HG02943 (cell line): ENCODE measurements around the gene FSTL4.

Source experiments
- ATAC-seq: cut with Tn5 transposase; IDR thresholded peaks from one replicate; pipeline ENCODE4 v1.9.1; 2021; ENCODE audit warnings: mild to moderate bottlenecking, low read depth, moderate library complexity; ENCODE audit not compliant: unreplicated experiment

FSTL4 gene

GRCh38 chr5:133485468-133485867 lies 126.9 kb downstream of the FSTL4 start:
- no peak for ATAC-seq

GRCh38 chr5:133483406-133484090 lies 128.8 kb downstream of the FSTL4 start:
- no peak for ATAC-seq

- no peak for ATAC-seq
These were observed 130.3 kb downstream of the FSTL4 start for GRCh38 chr5:133482028-133482427.

DNA sequence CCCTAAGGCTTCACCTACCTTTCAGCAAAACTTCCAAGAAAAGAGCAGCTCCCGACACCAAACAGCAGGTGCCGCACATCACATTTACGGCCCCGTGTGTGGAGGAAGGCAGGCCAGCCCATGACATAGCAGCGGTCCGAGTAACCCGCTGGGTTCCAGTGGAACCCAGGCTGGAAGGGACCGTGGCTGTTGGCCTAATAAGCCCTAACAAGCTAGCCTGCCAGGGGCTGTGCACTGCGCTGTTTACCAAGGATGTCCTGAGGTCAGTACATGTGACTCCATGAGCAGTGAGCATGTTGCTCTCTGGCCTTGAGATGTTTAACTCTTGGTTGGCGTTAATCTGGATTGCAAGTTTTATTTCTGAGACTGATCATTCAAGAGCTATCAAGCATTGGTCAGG lies 131.5 kb downstream of the FSTL4 start:
- ATAC-seq = no peak

- no peak for ATAC-seq
These were observed 132.0 kb downstream of the FSTL4 start for GRCh38 chr5:133480366-133480765.

GRCh38 chr5:133478199-133478985 lies 133.9 kb downstream of the FSTL4 start:
- ATAC-seq = no peak

GRCh38 chr5:133475986-133476385 lies 136.4 kb downstream of the FSTL4 start:
- no peak for ATAC-seq

DNA sequence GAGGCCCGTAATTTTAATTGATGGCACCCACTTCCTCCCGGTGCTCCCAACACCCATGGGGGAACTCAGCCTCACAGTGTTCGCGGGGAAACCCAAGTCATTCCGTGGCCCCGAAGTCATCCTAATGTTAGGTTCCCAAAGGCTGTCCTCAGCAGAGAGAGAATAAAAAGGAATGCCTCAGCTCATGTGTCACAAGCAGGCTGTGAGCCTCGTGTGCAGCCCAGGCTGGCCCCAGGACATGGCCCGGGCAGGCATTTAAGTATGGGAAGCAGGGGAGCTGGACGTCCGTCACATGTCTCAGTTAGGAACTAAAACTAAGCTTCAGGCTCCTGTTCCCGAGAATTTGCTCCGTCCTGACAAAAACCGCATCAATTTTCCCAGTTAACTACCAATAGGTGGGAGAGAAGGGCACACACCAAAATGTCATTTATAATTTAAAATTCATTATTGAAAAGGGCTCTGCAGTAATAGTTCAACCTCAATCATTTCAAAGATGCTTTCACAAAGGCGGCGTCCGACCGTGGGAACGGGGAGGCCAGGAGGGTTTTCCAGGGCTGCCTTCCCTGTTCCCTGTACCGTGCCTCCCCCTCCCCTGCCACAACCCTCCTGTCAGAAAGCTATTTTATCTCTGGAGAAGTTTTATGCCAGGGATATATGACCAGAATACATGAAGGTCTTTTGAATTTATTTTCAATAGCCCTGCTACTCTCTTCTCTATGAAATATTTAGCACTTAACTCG lies 137.3 kb downstream of the FSTL4 start:
- no peak for ATAC-seq

DNA sequence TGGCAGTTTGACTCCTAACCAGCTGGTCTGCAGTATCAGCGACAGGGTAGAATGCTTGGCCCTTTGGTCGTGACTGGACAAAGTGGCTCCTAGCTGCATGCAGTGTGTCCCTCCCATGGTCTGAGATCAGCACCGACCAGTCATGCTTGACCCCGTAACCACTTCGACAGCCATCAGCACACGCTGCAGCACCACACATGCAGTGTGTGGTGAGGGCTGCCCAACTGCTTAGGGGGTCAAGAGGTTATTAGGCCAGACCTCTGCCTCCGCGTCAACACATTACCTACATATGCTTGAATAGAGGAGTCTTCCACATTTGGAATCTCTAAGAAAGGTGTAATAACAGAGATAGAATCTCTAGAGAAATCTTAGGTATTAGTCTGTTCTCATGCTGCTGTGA lies 139.1 kb downstream of the FSTL4 start:
- ATAC-seq = no peak

- no peak for ATAC-seq
These were observed 139.5 kb downstream of the FSTL4 start for GRCh38 chr5:133472829-133473228.

DNA sequence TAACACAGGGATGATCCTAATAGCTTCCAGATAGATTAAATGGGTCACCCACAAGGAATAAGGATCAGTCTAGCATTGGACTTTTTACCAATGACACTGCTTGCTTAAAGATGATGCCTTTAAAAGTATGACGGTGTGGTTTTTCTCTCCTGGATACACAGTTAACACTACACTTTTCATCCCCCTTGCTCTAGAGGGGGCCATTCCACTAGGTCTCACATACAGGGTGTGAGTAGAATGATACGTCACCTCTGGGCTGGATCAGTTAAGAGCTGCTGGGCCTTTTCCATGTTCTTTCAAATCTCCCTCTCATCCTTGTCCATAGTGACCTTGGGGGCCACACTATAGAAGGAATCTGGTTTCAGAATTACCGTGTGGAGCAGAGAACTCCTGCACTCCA lies 140.6 kb downstream of the FSTL4 start:
- ATAC-seq = no peak

DNA sequence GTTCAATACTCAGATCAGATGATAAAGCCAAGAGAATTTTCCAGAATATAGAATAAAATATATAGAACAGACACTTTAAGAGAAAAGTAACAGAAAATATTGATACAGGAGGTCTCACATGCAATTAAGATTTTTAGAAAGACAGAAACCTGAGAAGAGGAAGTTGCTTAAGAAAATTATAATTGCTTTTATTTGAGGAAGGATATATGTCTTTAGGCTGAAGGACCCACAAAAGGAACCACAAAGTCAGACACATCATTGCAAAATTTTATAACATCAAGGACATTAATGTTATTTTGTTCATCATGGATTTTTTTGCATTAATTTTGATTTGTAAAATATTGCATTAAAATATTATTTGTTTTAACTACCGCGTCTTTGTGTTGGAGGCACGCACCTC lies 141.5 kb downstream of the FSTL4 start:
- no peak for ATAC-seq

DNA sequence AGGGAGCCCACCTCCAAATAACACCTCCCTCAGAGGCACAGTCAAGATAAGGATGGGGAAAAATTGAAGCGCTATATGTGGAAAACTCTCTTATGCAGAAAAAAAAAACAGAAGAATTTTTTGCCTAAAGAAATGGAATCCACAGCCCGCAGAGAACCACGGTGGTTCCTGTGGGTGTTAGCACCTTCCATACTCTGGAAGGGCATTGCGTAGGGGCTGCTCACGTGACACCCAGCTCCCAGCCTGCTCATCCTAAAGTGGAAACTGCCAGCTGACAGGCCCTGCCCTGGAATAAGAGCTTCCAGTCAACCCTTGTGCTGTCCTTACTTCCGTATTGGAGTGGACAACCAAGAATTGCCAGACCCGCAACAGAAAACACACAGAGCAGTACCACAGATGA lies 142.5 kb downstream of the FSTL4 start:
- no peak for ATAC-seq

- ATAC-seq = no peak
These were observed 143.1 kb downstream of the FSTL4 start for GRCh38 chr5:133469252-133469651.

GRCh38 chr5:133468596-133468995 lies 143.7 kb downstream of the FSTL4 start:
- ATAC-seq = no peak

DNA sequence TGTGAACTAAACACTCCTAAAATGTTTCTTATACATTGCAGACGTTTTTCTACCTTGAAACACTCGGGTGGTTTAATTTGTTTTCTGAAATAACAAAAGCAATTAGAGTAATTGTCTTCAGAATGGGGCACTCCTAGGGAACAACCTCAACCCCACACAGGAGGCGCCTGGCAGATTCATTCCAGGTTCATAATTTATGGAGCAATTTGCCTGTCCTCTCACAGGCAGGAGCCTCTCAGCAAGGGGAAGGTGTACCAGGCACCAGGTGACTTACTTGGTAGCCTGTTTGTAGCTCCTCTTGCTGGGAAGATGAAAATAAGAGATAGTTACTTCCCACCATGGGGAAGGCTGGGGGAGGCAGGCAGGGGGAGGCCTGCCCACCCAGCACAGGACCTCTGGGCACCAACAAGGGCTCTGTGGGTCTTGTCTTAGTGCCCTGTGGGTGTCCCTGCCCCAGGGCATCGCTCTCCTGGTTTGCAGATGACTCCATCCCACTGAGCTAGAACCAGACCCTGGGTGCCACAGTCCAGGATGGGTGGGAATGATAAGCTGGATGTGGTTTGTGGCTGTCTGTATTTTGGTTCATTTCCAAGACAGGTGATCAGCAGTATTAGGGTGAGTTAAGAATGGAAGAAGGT lies 144.4 kb downstream of the FSTL4 start:
- no peak for ATAC-seq

DNA sequence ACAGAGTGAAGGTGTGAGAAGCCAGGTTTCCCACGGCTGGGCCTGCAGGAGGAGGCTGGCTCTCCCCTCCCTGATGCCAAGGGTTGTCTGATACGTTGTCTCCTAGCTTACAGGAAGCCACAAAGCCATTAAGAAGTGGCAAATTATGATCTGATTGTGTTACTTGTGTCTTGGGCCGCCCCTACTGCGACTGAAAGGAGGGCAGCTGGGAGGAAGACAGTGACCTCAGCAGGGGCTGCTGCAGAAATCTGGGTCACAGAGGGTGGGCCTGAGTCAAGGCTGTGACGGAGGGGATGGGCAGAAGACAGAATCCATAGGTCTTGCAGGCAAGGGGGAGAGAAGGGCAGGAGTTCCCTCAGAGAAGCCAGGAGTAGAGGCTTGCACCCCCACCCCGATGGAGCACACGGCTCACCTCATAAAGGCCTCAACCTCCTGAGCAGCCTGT lies 145.0 kb downstream of the FSTL4 start:
- no peak for ATAC-seq

GRCh38 chr5:133466556-133467334 lies 145.6 kb downstream of the FSTL4 start:
- no peak for ATAC-seq

DNA sequence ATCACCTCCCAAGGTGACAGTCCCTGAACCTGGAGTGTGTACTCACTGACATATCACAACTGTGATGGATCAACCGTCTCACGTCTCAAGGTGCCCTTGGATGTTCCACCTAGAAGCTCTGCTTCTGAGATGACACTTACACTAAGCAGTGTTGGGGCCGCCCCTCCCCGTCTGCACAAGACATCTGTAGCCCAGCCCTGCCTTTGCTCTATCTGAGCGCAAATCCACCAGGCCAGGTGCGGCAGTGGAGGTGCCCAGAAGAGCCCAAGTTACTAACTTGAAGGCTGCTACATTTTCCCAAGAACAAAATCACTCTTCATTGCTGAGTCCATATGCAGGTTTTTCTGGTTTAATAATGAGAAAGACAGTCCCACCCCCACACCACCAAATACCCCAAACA lies 148.3 kb downstream of the FSTL4 start:
- no peak for ATAC-seq
